ENCODE measurements around the gene BMPR1B.

The BMPR1B gene

DNA sequence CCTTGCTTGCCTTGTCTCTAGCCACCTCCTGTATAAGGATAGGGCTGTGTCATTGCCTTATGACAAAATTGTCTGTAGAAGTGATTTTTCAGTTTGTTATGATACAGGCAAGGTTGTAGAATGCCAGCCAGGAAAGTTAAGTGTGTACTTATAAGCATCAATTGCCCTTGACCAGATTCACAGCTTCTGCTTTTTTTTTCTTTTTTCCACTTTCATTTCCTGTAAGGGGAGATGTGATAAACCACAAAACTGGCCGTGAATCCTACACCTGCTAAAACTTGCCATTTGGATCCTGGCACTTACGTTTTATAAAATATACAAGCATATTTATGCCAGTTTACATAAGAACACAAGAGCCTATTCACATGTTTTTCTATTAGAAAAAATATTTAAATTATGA lies 35.0 kb upstream of the BMPR1B start:
- DNase-seq (ENCODE audit: low read depth): no peak
- TF ChIP-seq, protein P1, sequence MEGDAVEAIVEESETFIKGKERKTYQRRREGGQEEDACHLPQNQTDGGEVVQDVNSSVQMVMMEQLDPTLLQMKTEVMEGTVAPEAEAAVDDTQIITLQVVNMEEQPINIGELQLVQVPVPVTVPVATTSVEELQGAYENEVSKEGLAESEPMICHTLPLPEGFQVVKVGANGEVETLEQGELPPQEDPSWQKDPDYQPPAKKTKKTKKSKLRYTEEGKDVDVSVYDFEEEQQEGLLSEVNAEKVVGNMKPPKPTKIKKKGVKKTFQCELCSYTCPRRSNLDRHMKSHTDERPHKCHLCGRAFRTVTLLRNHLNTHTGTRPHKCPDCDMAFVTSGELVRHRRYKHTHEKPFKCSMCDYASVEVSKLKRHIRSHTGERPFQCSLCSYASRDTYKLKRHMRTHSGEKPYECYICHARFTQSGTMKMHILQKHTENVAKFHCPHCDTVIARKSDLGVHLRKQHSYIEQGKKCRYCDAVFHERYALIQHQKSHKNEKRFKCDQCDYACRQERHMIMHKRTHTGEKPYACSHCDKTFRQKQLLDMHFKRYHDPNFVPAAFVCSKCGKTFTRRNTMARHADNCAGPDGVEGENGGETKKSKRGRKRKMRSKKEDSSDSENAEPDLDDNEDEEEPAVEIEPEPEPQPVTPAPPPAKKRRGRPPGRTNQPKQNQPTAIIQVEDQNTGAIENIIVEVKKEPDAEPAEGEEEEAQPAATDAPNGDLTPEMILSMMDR (conservative IDR thresholded peaks at IDR 0.05; ENCODE audit: low read depth, low read length): no peak
- no peak overlapping the region for H3K4me3 ChIP-seq (ENCODE audit: low read depth, low read length)

- H3K4me3 ChIP-seq (ENCODE audit: low read depth, low read length): no peak overlapping the region
- DNase-seq (ENCODE audit: low read depth): no peak
- TF ChIP-seq, protein P1 (conservative IDR thresholded peaks at IDR 0.05; ENCODE audit: low read depth, low read length): no peak
These were observed 33.6 kb upstream of the BMPR1B start for GRCh38 chr4:94724016-94724790.

- no peak overlapping the region for H3K4me3 ChIP-seq (ENCODE audit: low read depth, low read length)
- TF ChIP-seq, protein P1 (conservative IDR thresholded peaks at IDR 0.05; ENCODE audit: low read depth, low read length): no peak
- no peak for DNase-seq (ENCODE audit: low read depth)
These were observed 31.1 kb upstream of the BMPR1B start for GRCh38 chr4:94726524-94727123.

DNA sequence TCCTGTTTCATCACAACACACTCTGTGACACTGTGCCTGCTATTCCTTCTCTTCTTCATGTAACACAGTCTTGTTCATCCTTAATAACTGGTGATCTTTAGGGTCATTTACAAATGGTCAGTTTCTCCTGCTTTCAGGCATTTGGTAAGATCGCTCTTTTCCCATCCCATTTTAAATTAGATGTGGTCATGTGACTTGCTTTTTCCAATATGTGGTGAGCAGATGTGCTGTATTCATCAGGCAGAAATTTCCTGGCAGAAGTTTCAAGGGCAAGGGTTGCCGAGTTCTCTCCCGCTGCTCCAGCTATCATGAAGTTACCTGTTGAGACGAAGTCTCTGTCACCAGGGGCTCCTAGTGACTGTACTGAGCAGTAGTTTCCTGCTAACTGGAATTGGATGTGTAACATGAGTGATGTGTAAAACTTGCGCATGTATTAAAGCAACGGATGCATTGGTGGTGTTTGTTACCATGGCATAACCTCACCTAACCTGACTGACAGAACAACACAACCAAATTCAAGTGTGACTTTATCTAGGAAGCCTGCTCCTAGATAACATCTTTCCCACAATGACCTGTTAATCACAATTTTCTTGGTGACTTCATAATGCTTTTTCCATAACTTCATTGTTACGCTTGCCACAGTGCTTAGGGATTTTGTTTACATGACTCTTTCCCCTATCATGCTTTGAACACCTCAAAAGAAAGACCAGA lies 29.5 kb upstream of the BMPR1B start:
- no peak for DNase-seq (ENCODE audit: low read depth)
- no peak overlapping the region for H3K4me3 ChIP-seq (ENCODE audit: low read depth, low read length)
- TF ChIP-seq, protein P1 (conservative IDR thresholded peaks at IDR 0.05; ENCODE audit: low read depth, low read length): no peak

DNA sequence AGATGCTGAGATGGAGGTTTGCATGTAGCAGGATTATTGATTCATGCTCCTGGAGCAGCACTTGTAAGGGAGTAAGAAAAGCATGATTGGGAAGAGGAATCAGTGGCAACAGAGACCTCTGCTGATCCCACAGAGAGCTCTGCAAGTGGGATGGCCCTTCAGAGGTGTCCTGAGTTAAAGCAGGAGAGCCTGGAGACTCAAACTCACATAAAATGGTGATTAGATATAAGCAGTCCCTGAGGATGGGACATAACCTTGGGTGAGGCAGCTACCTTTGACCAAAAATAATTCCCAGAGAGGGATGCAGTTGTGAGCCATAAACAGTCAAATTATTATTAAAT lies 25.4 kb upstream of the BMPR1B start:
- TF ChIP-seq, protein P1 (conservative IDR thresholded peaks at IDR 0.05; ENCODE audit: low read depth, low read length): no peak
- DNase-seq (ENCODE audit: low read depth): no peak
- no peak overlapping the region for H3K4me3 ChIP-seq (ENCODE audit: low read depth, low read length)

GRCh38 chr4:94739741-94740140 lies 18.0 kb upstream of the BMPR1B start:
- TF ChIP-seq, protein P1 (conservative IDR thresholded peaks at IDR 0.05; ENCODE audit: low read depth, low read length): no peak
- no peak for DNase-seq (ENCODE audit: low read depth)
- H3K4me3 ChIP-seq (ENCODE audit: low read depth, low read length): no peak overlapping the region

Measured in choroid plexus epithelial cell (primary cell).